ENCODE measurements around the gene CLEC5A.

CLEC5A gene

DNA sequence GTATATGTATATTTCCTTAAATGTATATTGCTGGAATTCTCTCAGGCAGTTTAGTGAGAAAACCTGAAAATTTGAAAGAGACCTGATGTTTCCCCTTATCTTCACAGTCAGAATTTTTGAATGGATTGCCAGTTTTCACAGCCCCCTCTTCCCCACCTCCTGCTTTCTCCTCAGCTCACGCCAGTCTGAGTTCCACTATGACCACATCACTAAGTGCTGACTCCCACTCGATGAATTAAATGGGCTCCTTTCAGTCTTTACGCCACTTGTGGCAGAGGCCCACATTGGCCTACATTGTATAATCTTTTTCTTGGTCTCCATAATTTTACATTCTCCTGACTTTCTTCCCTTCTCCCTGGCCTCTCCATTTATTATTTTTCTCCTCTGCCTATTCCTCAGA is 3.1 kb upstream of the CLEC5A start:
- DNase-seq (ENCODE audit: low spot score) = no peak
- no peak overlapping the region for H3K27ac ChIP-seq
- ChIA-PET POLR2A (ENCODE audit: low non-redundant PET) (no interaction called here), CTCF (interaction anchor here (0.5 kb wide), 1 partner anchor 248 kb away, joined by 3 read pairs; no protein-coding TSS in a partner anchor)
- TF ChIP-seq, protein P1, sequence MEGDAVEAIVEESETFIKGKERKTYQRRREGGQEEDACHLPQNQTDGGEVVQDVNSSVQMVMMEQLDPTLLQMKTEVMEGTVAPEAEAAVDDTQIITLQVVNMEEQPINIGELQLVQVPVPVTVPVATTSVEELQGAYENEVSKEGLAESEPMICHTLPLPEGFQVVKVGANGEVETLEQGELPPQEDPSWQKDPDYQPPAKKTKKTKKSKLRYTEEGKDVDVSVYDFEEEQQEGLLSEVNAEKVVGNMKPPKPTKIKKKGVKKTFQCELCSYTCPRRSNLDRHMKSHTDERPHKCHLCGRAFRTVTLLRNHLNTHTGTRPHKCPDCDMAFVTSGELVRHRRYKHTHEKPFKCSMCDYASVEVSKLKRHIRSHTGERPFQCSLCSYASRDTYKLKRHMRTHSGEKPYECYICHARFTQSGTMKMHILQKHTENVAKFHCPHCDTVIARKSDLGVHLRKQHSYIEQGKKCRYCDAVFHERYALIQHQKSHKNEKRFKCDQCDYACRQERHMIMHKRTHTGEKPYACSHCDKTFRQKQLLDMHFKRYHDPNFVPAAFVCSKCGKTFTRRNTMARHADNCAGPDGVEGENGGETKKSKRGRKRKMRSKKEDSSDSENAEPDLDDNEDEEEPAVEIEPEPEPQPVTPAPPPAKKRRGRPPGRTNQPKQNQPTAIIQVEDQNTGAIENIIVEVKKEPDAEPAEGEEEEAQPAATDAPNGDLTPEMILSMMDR (conservative IDR thresholded peaks at IDR 0.05; ENCODE audit: low read depth) = no peak

- TF ChIP-seq, protein P1 (conservative IDR thresholded peaks at IDR 0.05; ENCODE audit: low read depth) = no peak
- ChIA-PET CTCF (interaction anchor here (0.5 kb wide), 1 partner anchor 248 kb away, joined by 3 read pairs; no protein-coding TSS in a partner anchor), POLR2A (ENCODE audit: low non-redundant PET) (no interaction called here)
- no peak overlapping the region for H3K27ac ChIP-seq
- no peak for DNase-seq (ENCODE audit: low spot score)
Measured at GRCh38 chr7:141949451-141949850, 2.7 kb upstream of the CLEC5A start.

- ChIA-PET POLR2A (ENCODE audit: low non-redundant PET) (no interaction called here), CTCF (no interaction called here)
- H3K27ac ChIP-seq = no peak overlapping the region
- no peak for DNase-seq (ENCODE audit: low spot score)
- TF ChIP-seq, protein P1 (conservative IDR thresholded peaks at IDR 0.05; ENCODE audit: low read depth) = no peak
Measured at GRCh38 chr7:141949021-141949420, 2.2 kb upstream of the CLEC5A start.

GRCh38 chr7:141945356-141945755 is 1.4 kb downstream of the CLEC5A start:
- CTCF ChIA-PET = no interaction called here
- peak; percentile 44 for DNase-seq (ENCODE audit: low spot score)
- TF ChIP-seq, protein P1 (conservative IDR thresholded peaks at IDR 0.05; ENCODE audit: low read depth) = no peak
- H3K27ac ChIP-seq = no peak overlapping the region
- POLR2A ChIA-PET (ENCODE audit: low non-redundant PET) = no interaction called here

DNA sequence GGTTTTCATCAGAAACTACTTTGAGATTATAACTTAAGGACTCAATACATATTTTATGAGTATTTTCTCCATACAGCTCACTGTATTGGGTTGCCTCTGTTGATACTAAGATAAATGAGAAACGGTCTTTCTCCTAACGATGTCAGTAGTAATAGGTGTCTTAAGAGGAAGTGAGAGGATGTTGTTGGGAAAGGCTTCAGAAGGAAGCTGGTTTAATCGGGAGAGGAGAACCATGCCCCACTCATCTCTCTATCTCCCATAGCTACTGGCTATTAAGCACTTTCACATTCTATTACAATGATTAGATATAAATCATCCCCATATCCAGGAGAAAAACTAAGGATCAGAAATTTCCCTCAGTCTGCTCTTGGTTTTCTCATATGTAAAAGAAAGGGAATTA is 2.0 kb downstream of the CLEC5A start:
- ChIA-PET CTCF (no interaction called here), POLR2A (ENCODE audit: low non-redundant PET) (no interaction called here)
- no peak overlapping the region for H3K27ac ChIP-seq
- TF ChIP-seq, protein P1 (conservative IDR thresholded peaks at IDR 0.05; ENCODE audit: low read depth) = no peak
- no peak for DNase-seq (ENCODE audit: low spot score)

DNA sequence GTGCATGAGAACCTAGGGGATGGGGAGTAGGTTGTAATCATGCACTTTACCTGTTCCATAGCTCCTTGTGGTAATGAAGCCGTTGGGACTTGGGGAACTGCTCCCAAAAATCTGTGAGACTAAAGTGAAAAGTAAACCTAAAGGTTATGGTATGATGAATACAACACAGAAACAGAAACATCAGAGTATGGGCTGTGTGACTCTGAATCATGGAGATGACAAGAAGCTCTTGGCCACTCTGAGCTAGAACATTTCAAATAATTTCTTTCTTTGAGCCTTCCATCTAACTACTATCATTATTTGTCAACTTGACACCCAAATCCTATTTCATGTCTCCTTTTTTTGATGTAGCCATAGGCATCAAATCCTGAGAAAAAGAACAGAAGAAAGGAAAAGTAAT is 2.9 kb downstream of the CLEC5A start:
- ChIA-PET POLR2A (ENCODE audit: low non-redundant PET) (no interaction called here), CTCF (no interaction called here)
- H3K27ac ChIP-seq = no peak overlapping the region
- TF ChIP-seq, protein P1 (conservative IDR thresholded peaks at IDR 0.05; ENCODE audit: low read depth) = no peak
- DNase-seq (ENCODE audit: low spot score) = no peak

GRCh38 chr7:141941075-141941474 is 5.7 kb downstream of the CLEC5A start:
- ChIA-PET POLR2A (ENCODE audit: low non-redundant PET) (no interaction called here), CTCF (no interaction called here)
- no peak overlapping the region for H3K27ac ChIP-seq
- TF ChIP-seq, protein P1 (conservative IDR thresholded peaks at IDR 0.05; ENCODE audit: low read depth) = no peak
- no peak for DNase-seq (ENCODE audit: low spot score)
